B cell (primary cell): ENCODE data around the gene LARGE1. TPM values are rescaled to one million over a fixed set of nuclear protein-coding genes. Genes with fewer than 3 reads are reported as not detected.
A peak's percentile ranks its signal among the peaks of the same experiment; 100 is the strongest.

Source experiments
- ATAC-seq: fragments of 200-7000 bp; cut with Tn5 transposase; one replicate; pipeline ENCODE4 v1.10.0; 2021; ENCODE audit warnings: low read depth, mild to moderate bottlenecking, moderate number of reproducible peaks, moderate library complexity
- CTCF ChIA-PET: fragments of 350-600 bp; sonication (Branson Sonifier 250); formaldehyde crosslinking; loops from one replicate; lab custom pipeline; 2021; ENCODE audit warnings: antibody characterized with exemption, inconsistent platforms; lab: Charles Lee
- POLR2A ChIA-PET: fragments of 350-600 bp; sonication (Branson Sonifier 250); formaldehyde crosslinking; loops from one replicate; lab custom pipeline; 2021; ENCODE audit warnings: antibody characterized with exemption; lab: Charles Lee
- DNase-seq: peaks from one replicate; pipeline ENCODE4 v3.0.0; 2013
- H2AFZ ChIP-seq: 2 replicates; pipeline ENCODE4 v1.6.1; 2012; ENCODE audit warnings: mild to moderate bottlenecking, low read depth, low read length; ENCODE audit not compliant: insufficient read depth, poor library complexity, severe bottlenecking
- H3K27ac ChIP-seq, 2 donors: 1 replicate in 1 of 2; 2 replicates in 1 of 2; pipeline ENCODE4 v1.5.1; 2012 to 2013; ENCODE audit warnings: low read length in 2 of 2, mild to moderate bottlenecking in 2 of 2, moderate library complexity in 1 of 2
- H3K27me3 ChIP-seq, 4 experiments: fragments of 200-600 bp in 1 of 4; sonication (generic) in 1 of 4; replicated peaks in 1 of 4; 1 replicate in 2 of 4; 2 replicates in 2 of 4; pipeline versions ENCODE4 v1.6.1 to v1.7.0; 2013 to 2016; ENCODE audit warnings: low read length in 3 of 4, mild to moderate bottlenecking in 2 of 4, mixed read lengths in 1 of 4, moderate library complexity in 1 of 4; ENCODE audit not compliant: insufficient read depth in 4 of 4, control insufficient read depth in 3 of 4; ENCODE audit errors: control extremely low read depth in 1 of 4
- H3K36me3 ChIP-seq, 2 experiments: replicated peaks in 1 of 2; 1 replicate in 1 of 2; 2 replicates in 1 of 2; pipeline versions ENCODE4 v1.6.1 to v1.7.1; 2013; ENCODE audit warnings: low read length in 1 of 2; ENCODE audit not compliant: insufficient read depth in 2 of 2, control insufficient read depth in 1 of 2; ENCODE audit errors: control extremely low read depth in 1 of 2, extremely low read depth in 1 of 2
- H3K4me1 ChIP-seq, 2 donors: fragments of 200-600 bp in 1 of 2; sonication (generic) in 1 of 2; 1 replicate in 1 of 2; 2 replicates in 1 of 2; pipeline versions ENCODE4 v1.5.1 to v1.6.1; 2013 to 2017; ENCODE audit warnings: low read length in 2 of 2; ENCODE audit not compliant: control insufficient read depth in 2 of 2, insufficient read depth in 2 of 2
- H3K4me2 ChIP-seq: replicated peaks from 2 replicates; pipeline ENCODE3; 2012; ENCODE audit warnings: mild to moderate bottlenecking, low read depth, low read length; ENCODE audit not compliant: poor library complexity, severe bottlenecking
- H3K4me3 ChIP-seq, 5 experiments: fragments of 200-600 bp in 1 of 5; sonication (generic) in 1 of 5; 1 replicate in 3 of 5; 2 replicates in 2 of 5; pipeline versions ENCODE4 v1.5.1 to v1.7.0; 2011 to 2016; ENCODE audit warnings: low read length in 4 of 5, mild to moderate bottlenecking in 4 of 5, low read depth in 2 of 5, control low read depth in 1 of 5, moderate library complexity in 1 of 5; ENCODE audit not compliant: insufficient read depth in 1 of 5; ENCODE audit errors: control extremely low read depth in 1 of 5, extremely low read depth in 1 of 5
- H3K79me2 ChIP-seq: fragments of 200-600 bp; sonication (generic); one replicate; pipeline ENCODE4 v1.6.0; 2016; ENCODE audit warnings: low read length; ENCODE audit not compliant: control insufficient read depth, insufficient read depth
- H3K9ac ChIP-seq: fragments of 200-600 bp; sonication (generic); 2 replicates; pipeline ENCODE4 v1.6.1; 2017; ENCODE audit warnings: mild to moderate bottlenecking, low read length, moderate library complexity
- H3K9me3 ChIP-seq, 3 donors: one replicate each; pipeline versions ENCODE4 v1.6.1 to v1.7.1; 2013; ENCODE audit warnings: low read length in 2 of 3; ENCODE audit not compliant: control insufficient read depth in 2 of 3, insufficient read depth in 1 of 3; ENCODE audit errors: control extremely low read depth in 1 of 3
- H4K20me1 ChIP-seq: 2 replicates; pipeline ENCODE4 v1.6.0; 2012; ENCODE audit warnings: mild to moderate bottlenecking, low read length; ENCODE audit not compliant: insufficient read depth, control insufficient read depth, poor library complexity, severe bottlenecking
- H3K27ac Mint-ChIP-seq: one replicate; pipeline ENCODE4 v1.8.0; 2021; ENCODE audit warnings: mixed read lengths
- H3K27me3 Mint-ChIP-seq: one replicate; pipeline ENCODE4 v1.8.0; 2021; ENCODE audit warnings: mixed read lengths
- H3K4me1 Mint-ChIP-seq: one replicate; pipeline ENCODE4 v1.8.0; 2021; ENCODE audit warnings: mixed read lengths
- H3K4me3 Mint-ChIP-seq: one replicate; pipeline ENCODE4 v1.8.0; 2021; ENCODE audit warnings: mixed read lengths
- H3K9me3 Mint-ChIP-seq: one replicate; pipeline ENCODE4 v1.8.0; 2022; ENCODE audit warnings: mixed read lengths; ENCODE audit not compliant: insufficient read depth
- EZH2 ChIP-seq: IDR thresholded peaks from 2 replicates; pipeline ENCODE4 v1.6.1; 2012; ENCODE audit warnings: borderline replicate concordance, low read depth, mild to moderate bottlenecking, moderate library complexity, low read length; ENCODE audit not compliant: insufficient read depth, poor library complexity, severe bottlenecking
- WGBS: methylation state at CpG from one replicate; pipeline ENCODE4 v1.1.5; 2013; ENCODE audit warnings: missing lambda C conversion rate; ENCODE audit not compliant: insufficient coverage; 5-methylcytosine and 5-hydroxymethylcytosine counted together
- intact Hi-C: fragments of 100-400 bp; cut with micrococcal nuclease; formaldehyde crosslinking; loops from one replicate; pipeline ENCODE4 v1.10.0; 2022
- polyA plus RNA-seq: library from polyadenylated mRNA; depleted of rRNA; stranded (reverse); fragments of >200 nt; gene quantifications from 2 replicates; pipeline ENCODE4 v1.2.3, GENCODE V29; 2012
- total RNA-seq, 2 donors: library from RNA; stranded (reverse); fragments of 120-200 nt in 1 of 2; gene quantifications; 1 replicate in 1 of 2; 2 replicates in 1 of 2; pipeline versions ENCODE4 v1.2.3 to v1.2.4, GENCODE V29; 2013 to 2022
- TF ChIP-seq, protein P1 (sequence below): fragments of 200-600 bp; IDR thresholded peaks from one replicate; pipeline ENCODE4 v1.8.0; 2022; ENCODE audit warnings: antibody characterized with exemption, mild to moderate bottlenecking

LARGE1 gene
- total and polyA plus RNA-seq, 2 donors (not counting 1 experiment from before 2014, with no cell fraction given) = 20.7 to 82.0 TPM

DNA sequence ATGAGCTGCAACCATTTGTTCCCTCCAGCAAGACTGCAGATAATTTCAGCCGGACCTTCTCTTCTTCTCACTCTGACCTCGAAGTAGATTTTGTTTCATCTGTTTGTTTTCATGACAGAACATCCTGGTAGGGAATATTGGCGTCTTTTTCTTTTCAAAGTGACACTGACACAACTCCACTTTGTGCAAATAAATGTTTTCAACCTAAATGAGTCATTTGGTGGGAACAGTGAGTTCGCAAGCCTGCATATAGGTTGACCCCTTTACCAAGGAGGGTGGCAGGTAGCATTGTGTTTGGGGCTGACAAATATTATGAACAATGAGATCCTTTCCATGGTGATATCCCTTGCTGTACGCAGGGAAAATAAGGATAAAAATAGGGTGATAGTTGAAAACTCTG is 55.0 kb downstream of the LARGE1 start:
- Histone ChIP-seq H3K4me3 (no peak overlapping the region), H4K20me1 (peaks cover 77% of the 10 kb centered on the region), H3K9me3 (peaks cover 0 to 9% (median 0%) of the 10 kb centered on the region in 3 donors), H3K27me3 (no peaks in the 10 kb centered on the region), H2AFZ (no peak overlapping the region), H3K9ac (no peak overlapping the region), H3K27ac (no peak overlapping the region), H3K4me1 (peaks cover 0 to 5% of the 10 kb centered on the region in 2 donors), H3K36me3 (no peaks in the 10 kb centered on the region), H3K79me2 (peaks cover 79% of the 10 kb centered on the region), H3K4me2 (no peak overlapping the region)
- no CpG with 5 or more reads among the region's 5 CpGs for WGBS
- CTCF ChIA-PET = interaction anchor here (0.6 to 0.7 kb wide), 2 partner anchors 55 to 156 kb away, joined by 3 to 4 read pairs; partner anchors contain the start of gene LARGE1
- Mint-ChIP-seq H3K27me3 (no peaks in the 10 kb centered on the region), H3K9me3 (no peaks in the 10 kb centered on the region), H3K4me3 (no peak overlapping the region), H3K27ac (no peak overlapping the region), H3K4me1 (peaks cover 22% of the 10 kb centered on the region)
- DNase-seq (no peak), ATAC-seq (no peak)
- TF ChIP-seq EZH2 = no peak
- TF ChIP-seq, protein P1, sequence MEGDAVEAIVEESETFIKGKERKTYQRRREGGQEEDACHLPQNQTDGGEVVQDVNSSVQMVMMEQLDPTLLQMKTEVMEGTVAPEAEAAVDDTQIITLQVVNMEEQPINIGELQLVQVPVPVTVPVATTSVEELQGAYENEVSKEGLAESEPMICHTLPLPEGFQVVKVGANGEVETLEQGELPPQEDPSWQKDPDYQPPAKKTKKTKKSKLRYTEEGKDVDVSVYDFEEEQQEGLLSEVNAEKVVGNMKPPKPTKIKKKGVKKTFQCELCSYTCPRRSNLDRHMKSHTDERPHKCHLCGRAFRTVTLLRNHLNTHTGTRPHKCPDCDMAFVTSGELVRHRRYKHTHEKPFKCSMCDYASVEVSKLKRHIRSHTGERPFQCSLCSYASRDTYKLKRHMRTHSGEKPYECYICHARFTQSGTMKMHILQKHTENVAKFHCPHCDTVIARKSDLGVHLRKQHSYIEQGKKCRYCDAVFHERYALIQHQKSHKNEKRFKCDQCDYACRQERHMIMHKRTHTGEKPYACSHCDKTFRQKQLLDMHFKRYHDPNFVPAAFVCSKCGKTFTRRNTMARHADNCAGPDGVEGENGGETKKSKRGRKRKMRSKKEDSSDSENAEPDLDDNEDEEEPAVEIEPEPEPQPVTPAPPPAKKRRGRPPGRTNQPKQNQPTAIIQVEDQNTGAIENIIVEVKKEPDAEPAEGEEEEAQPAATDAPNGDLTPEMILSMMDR = no peak
- POLR2A ChIA-PET = interaction anchor here (0.7 kb wide), 1 partner anchor 48 kb away, joined by 12 read pairs; no protein-coding TSS in a partner anchor
- intact Hi-C loops = no loop called here

DNA sequence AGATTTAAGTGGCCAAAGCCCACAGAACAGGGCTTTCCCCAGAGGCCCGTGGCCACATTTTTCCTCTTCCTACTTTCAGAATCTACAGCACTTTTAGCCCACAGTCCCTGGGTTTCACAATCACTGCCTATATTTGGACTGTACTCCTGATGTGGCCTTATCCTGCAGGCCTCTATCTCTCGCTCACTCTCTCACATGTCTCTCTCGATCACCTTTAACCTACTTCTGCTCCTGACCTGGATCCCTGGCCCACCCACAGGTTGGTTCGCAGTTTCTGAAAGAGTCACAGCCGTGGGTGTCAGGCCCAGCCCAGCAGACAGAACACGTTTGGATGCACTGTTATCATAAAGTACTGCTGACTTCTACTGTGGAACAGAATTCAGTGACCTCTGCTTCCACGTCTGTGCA is 55.5 kb downstream of the LARGE1 start:
- peaks cover 74% of the 10 kb centered on the region for H3K79me2 ChIP-seq
- H3K4me2 ChIP-seq = no peak overlapping the region
- ChIA-PET CTCF (no interaction called here), POLR2A (no interaction called here)
- no peak overlapping the region for H3K27ac ChIP-seq
- no peaks in the 10 kb centered on the region for H3K9me3 Mint-ChIP-seq
- no peak overlapping the region for H2AFZ ChIP-seq
- H3K9me3 ChIP-seq = peaks cover 0 to 9% (median 0%) of the 10 kb centered on the region in 3 donors
- no peak overlapping the region for H3K4me3 Mint-ChIP-seq
- WGBS = 85% methylated on average over 7 of the region's 7 CpGs
- no peaks in the 10 kb centered on the region for H3K27me3 Mint-ChIP-seq
- H3K4me1 ChIP-seq = peaks cover 0 to 5% of the 10 kb centered on the region in 2 donors
- no peak for ATAC-seq
- H3K9ac ChIP-seq = no peak overlapping the region
- H3K27ac Mint-ChIP-seq = peak overlapping the region; percentile 29
- TF ChIP-seq EZH2 = no peak
- TF ChIP-seq, protein P1 = no peak
- no peak for DNase-seq
- H4K20me1 ChIP-seq = peaks cover 74% of the 10 kb centered on the region
- intact Hi-C loops = no loop called here
- no peaks in the 10 kb centered on the region for H3K36me3 ChIP-seq
- no peak overlapping the region for H3K4me3 ChIP-seq
- peaks cover 19% of the 10 kb centered on the region for H3K4me1 Mint-ChIP-seq
- H3K27me3 ChIP-seq = no peaks in the 10 kb centered on the region
